HCT116 (cell line): ENCODE measurements around the gene DZIP1L. TPM values are rescaled to one million over a fixed set of nuclear protein-coding genes. Genes with fewer than 3 reads are reported as not detected.

Experiments
- ATAC-seq: fragments of 200-7000 bp; cut with Tn5 transposase; 2 replicates; pipeline ENCODE4 v1.9.1; 2020; ENCODE audit warnings: mild to moderate bottlenecking, moderate library complexity
- BruUV-seq: library from RNA; stranded (reverse); fragments of 400-500 nt; replicated peaks from 2 replicates; lab custom pipeline; 2021; lab: Mats Ljungman, UMichigan
- CTCF ChIA-PET: fragments of 300-600 bp; sonication (Branson Sonifier 250); formaldehyde crosslinking; loops from one replicate; lab custom pipeline; 2021; ENCODE audit warnings: antibody characterized with exemption; lab: Charles Lee
- POLR2A ChIA-PET: fragments of 300-600, 350-600 bp; sonication (Branson Sonifier 250); formaldehyde crosslinking; loops from one replicate; lab custom pipeline; 2021; ENCODE audit warnings: antibody characterized with exemption; lab: Charles Lee
- RAD21 ChIA-PET, 2 experiments: fragments of 300-600 bp; sonication (Branson Sonifier 250); formaldehyde crosslinking; loops; one replicate each; lab custom pipeline; 2023; ENCODE audit warnings: low total read pairs in 2 of 2; ENCODE audit not compliant: uncharacterized antibody in 2 of 2, unreplicated experiment in 2 of 2, low non-redundant PET in 1 of 2; lab: Charles Lee
- DNase-seq: peaks from one replicate; pipeline ENCODE4 v3.0.0-alpha.2; 2010; ENCODE audit warnings: low read depth, low spot score
- H2AFZ ChIP-seq: fragments of 200-600 bp; shearing (Covaris generic), sonication (generic); 2 replicates; pipeline ENCODE4 v1.6.1; 2017; ENCODE audit warnings: low read depth, mixed run types, mixed read lengths, antibody characterized with exemption, low read length; ENCODE audit not compliant: poor library complexity, severe bottlenecking
- H3K27ac ChIP-seq: 2 replicates; pipeline ENCODE4 v1.5.1; 2012; ENCODE audit warnings: low read depth, low read length
- H3K27me3 ChIP-seq: fragments of 200-600 bp; sonication (generic); 2 replicates; pipeline ENCODE4 v1.6.1; 2016; ENCODE audit warnings: mixed run types, low read length, mixed read lengths; ENCODE audit not compliant: insufficient read depth
- H3K36me3 ChIP-seq, 2 experiments: fragments of 200-500 bp in 1 of 2; fragments of 200-600 bp in 1 of 2; sonication (Bioruptor generic) in 1 of 2; sonication (generic) in 1 of 2; 2 replicates each; pipeline versions ENCODE4 v1.5.1 to v1.6.1; 2014 to 2016; ENCODE audit warnings: low read length in 2 of 2, inconsistent platforms in 1 of 2, mixed read lengths in 1 of 2, mixed run types in 1 of 2; ENCODE audit not compliant: insufficient read depth in 2 of 2, control insufficient read depth in 1 of 2
- H3K4me1 ChIP-seq, 2 experiments: fragments of 200-600 bp in 1 of 2; sonication (generic) in 1 of 2; 2 replicates each; pipeline versions ENCODE4 v1.5.1 to v1.6.1; 2012 to 2017; ENCODE audit warnings: low read length in 2 of 2, inconsistent platforms in 1 of 2, mild to moderate bottlenecking in 1 of 2, mixed read lengths in 1 of 2, mixed run types in 1 of 2, moderate library complexity in 1 of 2; ENCODE audit not compliant: insufficient read depth in 2 of 2, control insufficient read depth in 1 of 2
- H3K4me2 ChIP-seq: fragments of 200-600 bp; sonication (generic); 2 replicates; pipeline ENCODE4 v1.6.1; 2017; ENCODE audit warnings: mixed run types, low read length, mixed read lengths
- H3K4me3 ChIP-seq, 2 experiments: fragments of 200-600 bp in 1 of 2; sonication (generic) in 1 of 2; replicated peaks in 1 of 2; 2 replicates each; pipeline ENCODE4 v1.5.1; 2011 to 2016; ENCODE audit warnings: low read length in 2 of 2, control low read depth in 1 of 2, low read depth in 1 of 2, mild to moderate bottlenecking in 1 of 2, mixed read lengths in 1 of 2, mixed run types in 1 of 2
- H3K79me2 ChIP-seq: fragments of 200-600 bp; sonication (generic); 2 replicates; pipeline ENCODE4 v1.6.1; 2017; ENCODE audit warnings: mild to moderate bottlenecking, mixed run types, low read length, moderate library complexity, mixed read lengths; ENCODE audit not compliant: insufficient read depth
- H3K9ac ChIP-seq: fragments of 200-600 bp; sonication (generic); 2 replicates; pipeline ENCODE4 v1.6.1; 2016; ENCODE audit warnings: low read length, mixed read lengths
- H3K9me2 ChIP-seq: fragments of 200-600 bp; sonication (generic), shearing (Covaris generic); 2 replicates; pipeline ENCODE4 v1.6.1; 2017; ENCODE audit warnings: mixed run types, mild to moderate bottlenecking, moderate library complexity; ENCODE audit not compliant: insufficient read depth
- H3K9me3 ChIP-seq, 2 experiments: fragments of 200-500 bp in 1 of 2; fragments of 200-600 bp in 1 of 2; sonication (Bioruptor generic) in 1 of 2; sonication (generic) in 1 of 2; 2 replicates each; pipeline ENCODE4 v1.6.1; 2014 to 2017; ENCODE audit warnings: low read length in 2 of 2, mixed read lengths in 2 of 2, inconsistent platforms in 1 of 2, low read depth in 1 of 2, mild to moderate bottlenecking in 1 of 2, mixed run types in 1 of 2, moderate library complexity in 1 of 2; ENCODE audit not compliant: control insufficient read depth in 1 of 2, insufficient read depth in 1 of 2
- H4K20me1 ChIP-seq: fragments of 200-600 bp; sonication (generic), shearing (Covaris generic); 2 replicates; pipeline ENCODE4 v1.6.1; 2017; ENCODE audit warnings: mixed run types, mild to moderate bottlenecking, moderate library complexity; ENCODE audit not compliant: insufficient read depth
- CTCF ChIP-seq, 3 experiments: fragments of 200-600 bp in 1 of 3; sonication (generic) in 1 of 3; IDR thresholded peaks in 2 of 3; conservative IDR thresholded peaks in 1 of 3; 2 replicates each; pipeline ENCODE4 v1.5.1; 2012 to 2017; ENCODE audit warnings: low read depth in 2 of 3, low read length in 2 of 3, antibody characterized with exemption in 1 of 3, borderline replicate concordance in 1 of 3, control low read depth in 1 of 3, mild to moderate bottlenecking in 1 of 3, mixed read lengths in 1 of 3, mixed run types in 1 of 3, moderate library complexity in 1 of 3; ENCODE audit not compliant: insufficient read depth in 1 of 3
- EZH2phosphoT487 ChIP-seq: fragments of 200-600 bp; IDR thresholded peaks from 2 replicates; pipeline ENCODE4 v1.6.1; 2018; ENCODE audit warnings: antibody characterized with exemption, borderline replicate concordance
- RAD21 ChIP-seq: IDR thresholded peaks from 2 replicates; pipeline ENCODE4 v1.6.1; 2012; ENCODE audit warnings: low read depth, mild to moderate bottlenecking
- SIN3A ChIP-seq: IDR thresholded peaks from 2 replicates; pipeline ENCODE4 v1.6.1; 2012; ENCODE audit warnings: low read depth
- SRF ChIP-seq: IDR thresholded peaks from 2 replicates; pipeline ENCODE4 v1.6.1; 2012; ENCODE audit warnings: low read depth
- ZBTB33 ChIP-seq: IDR thresholded peaks from 2 replicates; pipeline ENCODE4 v1.6.1; 2011; ENCODE audit warnings: mild to moderate bottlenecking, low read length, moderate library complexity; ENCODE audit not compliant: insufficient replicate concordance; ENCODE audit errors: extremely low read depth
- intact Hi-C: fragments of 100-400 bp; cut with micrococcal nuclease; formaldehyde crosslinking; loops from 2 replicates; pipeline ENCODE4 v1.10.0; 2022
- total RNA-seq: library from RNA; stranded (reverse); gene quantifications from one replicate; pipeline ENCODE4 v1.2.1, GENCODE V29; 2021; ENCODE audit not compliant: unreplicated experiment

The DZIP1L gene
- total RNA-seq, 1 experiment from 2014 or later, result 9.6 TPM

DNA sequence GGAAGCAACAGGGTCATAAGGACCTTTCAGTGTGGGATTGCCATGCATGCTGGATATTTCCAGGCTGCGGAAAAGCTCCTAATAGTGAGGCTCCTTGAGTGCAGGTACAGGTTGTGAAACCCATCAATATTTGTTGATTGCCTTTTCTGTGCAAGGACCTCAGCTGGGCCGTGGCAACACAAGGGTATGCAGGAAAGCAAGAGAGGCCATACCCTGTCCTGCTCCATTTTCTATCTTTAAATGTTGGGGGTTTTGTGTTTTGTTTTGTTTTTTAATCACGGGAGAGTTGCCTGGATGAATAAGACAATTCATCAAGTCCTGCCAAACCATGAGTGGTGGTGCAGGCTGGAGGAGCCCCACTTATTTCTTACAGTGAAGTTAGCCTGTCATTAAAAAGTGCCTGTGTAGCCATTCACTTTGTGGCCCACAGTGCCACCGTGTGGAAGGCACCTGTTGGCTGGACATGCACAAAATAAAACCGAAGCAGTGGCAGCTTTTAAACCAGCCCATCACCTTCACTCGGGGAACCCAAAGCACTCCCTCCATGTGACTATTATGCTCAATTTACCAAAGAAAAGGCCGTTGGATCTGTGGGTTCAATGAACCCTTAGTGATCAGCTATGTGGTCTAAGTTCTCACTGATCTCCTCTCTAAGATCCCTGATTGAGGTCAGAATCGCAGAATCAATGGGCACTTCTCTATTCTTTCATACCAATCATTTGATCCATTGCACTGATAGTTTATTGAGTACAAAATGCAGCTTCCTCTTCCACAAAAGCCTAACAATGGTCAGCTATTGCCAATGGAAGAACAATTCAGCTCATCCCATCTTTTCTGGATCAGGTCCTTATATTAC, 63.2 kb downstream of the DZIP1L start:
- TF ChIP-seq RAD21 (peak; percentile 73), ZBTB33 (no peak), CTCF (IDR thresholded peaks at IDR 0.05 in 2 of 3, conservative IDR thresholded peaks at IDR 0.05 in 1 of 3; ENCODE audit: borderline replicate concordance in 1 of 3, insufficient read depth in 1 of 3, low read depth in 2 of 3, low read length in 2 of 3) (peak; percentile 51 to 86 (median 79); a peak in 5 of 6 replicates), SRF (no peak), SIN3A (no peak), EZH2phosphoT487 (no peak)
- H3K36me3 ChIP-seq, result no peaks in the 10 kb centered on the region
- no peaks in the 10 kb centered on the region for H3K27me3 ChIP-seq
- no peak overlapping the region for H2AFZ ChIP-seq
- ChIA-PET CTCF (interaction anchor here (0.6 to 1.8 kb wide), 7 partner anchors 9 to 947 kb away, joined by 3 to 4 read pairs (median 4); no protein-coding TSS in a partner anchor), POLR2A (no interaction called here), RAD21 (no interaction called here)
- no peaks in the 10 kb centered on the region for H3K79me2 ChIP-seq
- no peak overlapping the region for H3K4me2 ChIP-seq
- BruUV-seq, result no TSS peak
- intact Hi-C loops, result loop anchor here (1.0 to 5.0 kb wide), 3 partner anchors 81 to 945 kb away; no protein-coding TSS in a partner anchor
- no peaks in the 10 kb centered on the region for H3K9me2 ChIP-seq
- no peaks in the 10 kb centered on the region for H3K9me3 ChIP-seq
- no peaks in the 10 kb centered on the region for H3K4me1 ChIP-seq
- DNase-seq (peak; percentile 12), ATAC-seq (peak; percentile 96)
- no peaks in the 10 kb centered on the region for H4K20me1 ChIP-seq
- no peak overlapping the region for H3K4me3 ChIP-seq
- no peak overlapping the region for H3K9ac ChIP-seq
- H3K27ac ChIP-seq, result no peak overlapping the region
